Muscle of back (tissue), 11 donors: ENCODE measurements around the gene OPA3. TPM values are rescaled to one million over a fixed set of nuclear protein-coding genes. Genes with fewer than 3 reads are reported as not detected.

Experiments
- DNase-seq, 3 donors: peaks; one replicate each; pipeline versions ENCODE4 v3.0.0 to v3.0.0-alpha.2; 2013
- polyA plus RNA-seq, 10 donors: library from polyadenylated mRNA; unstranded; fragments of 120-200 nt; gene quantifications; one replicate each; pipeline ENCODE4 v1.2.1, GENCODE V29; 2013; ENCODE audit not compliant: insufficient read length in 10 of 10

The OPA3 gene
- polyA plus RNA-seq, 10 donors = 5.6 to 7.8 (median 6.3) TPM

DNA sequence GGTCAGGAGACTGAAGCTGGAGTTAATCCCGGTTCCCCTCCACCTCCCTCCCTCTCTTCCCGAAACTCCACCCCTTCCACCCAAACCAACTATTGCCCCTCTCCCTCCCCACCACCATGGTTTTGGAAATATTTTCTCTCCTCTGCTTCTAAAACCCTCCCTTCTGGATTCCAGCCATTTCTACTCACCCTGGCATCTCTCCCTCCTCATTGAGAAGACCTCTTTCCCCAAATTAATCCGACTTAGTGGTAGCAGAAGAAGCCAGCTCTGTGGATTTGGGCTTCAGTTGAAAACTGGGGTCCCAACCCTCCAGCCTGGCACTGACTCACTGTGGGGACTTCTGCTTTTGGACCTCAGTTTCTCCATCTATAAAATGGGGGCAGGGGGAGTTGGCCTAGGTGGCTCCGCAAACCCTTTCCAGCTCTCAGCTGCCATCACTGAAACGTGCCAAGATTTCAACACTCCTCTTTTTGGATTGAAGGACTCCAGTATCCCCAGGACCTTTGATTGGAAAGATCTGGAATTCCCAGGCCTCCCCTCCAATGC lies 15.8 kb upstream of the OPA3 start:
- no peak for DNase-seq

- DNase-seq = no peak
These were observed 14.7 kb upstream of the OPA3 start for GRCh38 chr19:45599286-45599685.

- no peak for DNase-seq
These were observed 13.8 kb upstream of the OPA3 start for GRCh38 chr19:45598267-45599001.

DNA sequence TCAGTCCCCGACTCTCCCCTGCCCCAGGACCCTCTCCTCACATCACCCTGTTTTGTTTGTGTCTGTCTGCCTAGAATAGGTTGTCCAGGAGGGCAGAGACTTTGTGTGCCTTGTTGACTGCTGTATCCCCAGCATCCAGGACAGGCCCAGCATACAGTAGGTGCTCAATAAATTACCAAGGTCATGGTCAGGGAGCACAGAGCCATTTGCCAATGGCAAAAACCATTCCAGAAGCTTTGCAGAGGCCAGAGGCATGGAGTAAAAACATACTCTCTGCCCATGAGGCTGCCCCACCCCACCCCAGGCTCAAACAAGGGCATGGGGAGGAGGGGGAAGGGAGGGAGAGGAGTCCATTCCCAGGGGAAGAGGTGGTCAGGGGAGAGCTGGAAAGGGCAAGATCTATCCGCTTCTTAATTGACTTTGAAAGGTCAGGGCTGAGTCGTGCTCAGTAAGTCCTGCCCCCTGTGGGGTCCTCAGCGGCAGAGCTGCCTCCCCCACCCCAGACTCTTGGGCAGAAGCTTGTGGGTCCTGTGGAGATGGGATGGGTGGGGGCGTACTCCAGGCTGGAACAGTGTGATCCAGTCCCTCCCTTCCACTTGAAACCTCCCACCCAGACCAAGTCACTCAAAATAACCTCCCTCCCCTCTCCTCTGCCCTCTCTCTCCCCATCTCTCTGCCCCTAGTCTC lies 13.0 kb upstream of the OPA3 start:
- DNase-seq = no peak

DNA sequence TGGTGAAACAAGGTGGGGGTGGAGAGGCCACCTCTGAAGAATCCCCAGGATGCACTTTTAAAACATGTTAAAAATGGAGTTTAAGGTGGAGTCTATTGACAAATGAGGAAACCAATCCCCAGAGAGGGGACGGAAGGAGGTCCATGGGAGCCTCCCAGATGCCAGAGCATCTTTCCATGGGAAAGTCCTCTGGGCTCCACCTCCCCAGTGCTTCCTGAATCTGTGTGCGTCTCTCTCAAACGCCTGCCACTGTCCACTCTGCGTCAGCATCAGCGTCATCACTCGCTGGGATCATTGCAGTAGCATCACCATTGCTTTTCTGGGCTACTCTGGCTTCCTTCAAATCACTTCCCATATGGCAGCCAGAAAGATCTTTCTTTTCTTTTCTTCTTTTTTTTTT lies 11.2 kb upstream of the OPA3 start:
- DNase-seq = no peak

- no peak for DNase-seq
These were observed 8.9 kb upstream of the OPA3 start for GRCh38 chr19:45593520-45593919.

DNA sequence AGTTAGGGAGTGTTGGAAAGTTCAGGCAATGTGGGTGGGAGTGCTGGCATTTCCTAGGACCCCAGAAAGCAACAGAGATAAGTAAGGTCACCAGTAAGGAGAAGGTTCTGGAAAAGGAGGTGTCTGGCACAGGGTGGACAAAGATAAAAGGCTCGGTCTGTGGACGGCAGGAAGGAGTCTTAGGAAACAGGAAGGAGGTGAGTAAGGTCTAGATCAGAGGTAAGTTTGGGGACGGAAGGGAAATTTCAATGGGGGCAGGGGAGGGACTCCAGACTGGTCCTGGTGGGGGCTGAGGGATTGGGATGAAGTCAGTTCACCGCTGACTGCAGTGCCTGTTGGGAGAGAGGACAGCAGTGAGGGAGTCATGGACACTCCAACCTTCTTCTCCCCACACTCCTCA lies 7.8 kb upstream of the OPA3 start:
- DNase-seq = no peak

GRCh38 chr19:45591638-45592005 lies 7.0 kb upstream of the OPA3 start:
- DNase-seq = no peak

DNA sequence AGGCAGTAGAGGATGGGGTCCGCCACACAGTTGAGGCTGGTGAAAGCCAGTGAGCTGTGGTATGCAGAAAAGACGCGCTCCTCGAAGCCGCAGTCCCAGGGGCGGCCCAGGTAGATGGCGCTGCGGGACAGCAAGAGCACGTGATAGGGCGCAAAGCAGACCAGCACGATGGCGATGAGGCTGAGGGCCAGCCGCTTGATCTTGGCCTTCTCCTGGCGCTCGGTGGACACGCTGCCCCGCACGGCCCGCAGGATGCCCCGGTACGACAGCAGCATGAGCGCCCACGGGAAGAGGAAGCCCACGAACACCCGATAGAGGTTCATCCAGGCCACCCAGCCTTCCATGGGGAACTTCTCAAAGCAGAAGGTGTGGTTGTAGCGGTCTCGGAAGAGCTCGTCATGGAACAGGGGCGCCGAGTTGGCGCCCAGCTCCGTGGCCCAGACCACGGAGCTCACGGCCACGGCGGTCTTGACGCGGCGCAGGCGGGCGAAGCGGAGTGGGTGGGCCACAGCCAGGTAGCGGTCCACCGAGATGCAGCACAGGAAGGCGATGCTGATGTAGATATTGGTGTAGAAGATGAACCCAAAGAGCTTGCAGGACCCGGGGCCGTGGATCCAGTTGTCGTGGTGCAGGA lies 6.5 kb upstream of the OPA3 start:
- DNase-seq = no peak

DNA sequence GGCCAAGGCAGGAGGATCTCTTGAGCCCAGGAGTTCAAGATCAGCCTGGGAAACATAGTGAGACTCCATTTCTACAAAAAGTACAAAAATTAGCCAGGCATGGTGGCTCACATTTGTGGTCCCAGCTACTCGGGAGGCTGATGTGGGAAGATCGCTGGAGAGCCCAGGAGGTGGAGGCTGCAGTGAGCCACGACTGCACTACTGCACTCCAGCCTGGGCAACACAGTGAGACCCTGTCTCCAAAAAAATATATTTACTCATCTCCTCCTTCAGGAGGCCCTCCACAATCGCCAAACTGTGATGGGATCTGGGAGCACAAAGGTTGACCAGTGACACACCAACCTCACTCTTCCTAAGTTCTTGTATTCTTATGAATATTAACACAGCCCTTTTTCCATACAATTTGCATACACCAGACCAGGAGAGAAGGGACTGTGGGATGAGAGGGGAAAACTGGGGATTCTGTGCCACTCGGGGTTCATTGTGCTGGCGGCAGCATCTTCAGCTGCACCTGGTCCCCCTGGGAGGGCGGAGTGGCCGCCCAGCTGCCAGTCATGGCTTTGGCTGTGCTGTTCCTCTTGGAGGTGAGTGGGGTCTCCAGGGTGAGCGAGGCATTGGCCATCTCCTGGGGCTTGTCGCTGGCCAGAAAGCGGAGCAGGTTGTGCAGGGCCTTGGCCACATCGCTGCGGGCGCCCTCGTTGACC lies 5.8 kb upstream of the OPA3 start:
- DNase-seq = no peak

DNA sequence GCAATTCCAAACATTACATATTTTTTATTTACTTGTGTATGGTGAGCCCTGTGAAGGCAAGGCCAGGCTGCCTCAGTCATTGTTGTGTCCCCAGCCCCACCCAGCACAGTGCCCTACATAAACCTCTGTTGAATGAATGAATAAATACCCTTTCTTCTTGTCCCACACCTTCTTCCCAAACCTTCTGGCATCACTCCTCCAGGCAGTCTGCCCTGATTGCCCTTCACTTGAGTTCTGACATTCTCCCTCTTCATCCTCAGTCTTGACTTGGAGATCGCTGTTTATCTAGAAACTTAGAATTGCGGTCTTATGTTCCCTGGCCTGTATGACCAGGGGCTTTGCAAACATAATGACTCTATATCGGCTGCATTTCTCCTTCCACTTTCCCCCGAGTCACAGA lies 5.2 kb upstream of the OPA3 start:
- no peak for DNase-seq

DNA sequence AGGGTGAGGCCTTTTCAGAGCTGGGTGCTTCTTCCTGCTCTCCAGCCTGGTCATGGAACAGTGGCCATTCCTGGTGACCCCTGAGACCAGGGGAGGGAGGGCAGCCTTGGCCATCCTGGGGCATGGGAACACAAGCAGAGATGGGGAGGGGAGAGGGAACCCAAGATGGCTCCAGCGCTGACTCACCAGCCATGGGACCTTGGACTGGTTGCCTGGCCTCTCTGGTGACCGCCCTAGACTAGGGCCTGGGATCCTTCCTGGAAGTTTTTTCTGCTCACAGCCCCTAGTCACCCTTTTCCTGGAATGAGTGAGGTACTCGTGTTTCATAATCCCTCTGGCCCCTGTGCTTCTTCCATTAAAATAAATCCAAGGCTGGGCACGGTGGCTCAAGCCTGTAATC lies 3.3 kb upstream of the OPA3 start:
- DNase-seq = no peak

DNA sequence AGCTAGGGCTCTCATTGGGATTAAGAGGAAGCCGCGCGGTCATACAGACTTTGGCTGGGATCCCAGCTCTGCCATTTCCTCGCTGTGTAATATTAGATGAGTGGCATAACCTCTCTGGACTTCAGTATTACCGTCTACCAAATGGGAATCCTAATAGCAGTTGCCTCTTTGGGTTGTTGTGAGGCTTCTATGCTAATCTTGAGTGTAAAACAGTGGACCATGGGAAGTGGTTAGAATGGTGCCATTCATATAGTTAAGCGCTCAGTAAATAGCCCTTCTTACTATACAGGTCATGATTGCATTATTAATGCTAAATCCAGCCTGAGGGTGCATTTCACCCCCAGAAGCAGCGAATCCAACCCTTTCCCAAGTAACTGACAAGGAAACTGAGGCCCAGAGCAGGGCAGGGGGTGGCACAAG lies 566 bp upstream of the OPA3 start:
- DNase-seq = no peak

GRCh38 chr19:45581576-45581975 lies 3.0 kb downstream of the OPA3 start:
- no peak for DNase-seq

- no peak for DNase-seq
These were observed 5.7 kb downstream of the OPA3 start for GRCh38 chr19:45578861-45579260.

- peak in 1 of 3 donors; percentile 66 for DNase-seq
These were observed 7.3 kb downstream of the OPA3 start for GRCh38 chr19:45577111-45577905.

GRCh38 chr19:45576682-45577081 lies 7.9 kb downstream of the OPA3 start:
- DNase-seq = no peak

- DNase-seq = no peak
These were observed 9.4 kb downstream of the OPA3 start for GRCh38 chr19:45575216-45575615.

GRCh38 chr19:45574526-45574925 lies 10.1 kb downstream of the OPA3 start:
- no peak for DNase-seq

GRCh38 chr19:45571457-45572220 lies 13.0 kb downstream of the OPA3 start:
- no peak for DNase-seq
